Stimulated activated CD8-positive, alpha-beta memory T cell treated with anti-CD3 and anti-CD28 coated beads, Interleukin-15, amount 100 ng/mL, for 1 hour (primary cell): Measurements from ENCODE around the gene CBFA2T2.
"Not testable (repeated sequence)": the region's sequence is repeated elsewhere in the genome, so short reads cannot be mapped to it uniquely, and the experiment has no call there.

Source experiments
- DNase-seq: peaks from one replicate; pipeline ENCODE4 v3.0.0-alpha.2; 2020; ENCODE audit warnings: low read depth

Gene CBFA2T2

DNA sequence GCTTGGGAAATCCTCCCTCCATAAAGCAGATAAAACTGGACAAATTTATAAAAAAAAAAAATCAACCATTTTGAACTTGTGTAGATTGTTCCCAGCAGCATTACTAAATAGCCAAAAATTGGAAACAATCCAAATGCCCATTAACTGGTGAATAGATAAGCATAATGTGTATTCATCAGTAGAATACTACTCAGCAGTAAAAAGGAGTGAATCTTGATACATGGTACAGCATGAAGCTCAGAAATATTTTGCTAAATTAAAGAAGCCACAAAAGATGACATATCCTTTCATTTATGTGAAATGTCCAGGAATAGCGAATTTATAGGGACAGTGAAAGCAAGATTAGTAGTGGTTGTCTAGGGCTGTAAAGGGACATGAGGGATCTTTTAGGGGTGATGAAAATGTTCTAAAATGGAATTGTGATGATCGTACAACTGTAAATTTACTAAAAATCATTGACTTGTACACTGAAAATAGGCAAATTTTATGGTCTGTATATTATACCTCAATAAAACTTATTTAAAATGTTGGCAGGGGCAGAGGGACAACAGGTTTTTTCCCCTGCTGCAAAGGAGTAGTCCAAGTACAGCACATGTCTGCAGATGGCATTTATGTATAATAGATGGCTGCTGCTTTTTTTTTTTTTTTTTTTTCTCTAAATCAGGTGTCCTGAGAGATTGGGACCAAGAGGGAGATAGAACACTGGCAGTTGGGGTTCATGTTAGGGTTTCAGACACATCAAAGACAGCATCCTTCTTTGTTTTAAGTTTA lies 59.5 kb downstream of the CBFA2T2 start:
- no peak for DNase-seq

DNA sequence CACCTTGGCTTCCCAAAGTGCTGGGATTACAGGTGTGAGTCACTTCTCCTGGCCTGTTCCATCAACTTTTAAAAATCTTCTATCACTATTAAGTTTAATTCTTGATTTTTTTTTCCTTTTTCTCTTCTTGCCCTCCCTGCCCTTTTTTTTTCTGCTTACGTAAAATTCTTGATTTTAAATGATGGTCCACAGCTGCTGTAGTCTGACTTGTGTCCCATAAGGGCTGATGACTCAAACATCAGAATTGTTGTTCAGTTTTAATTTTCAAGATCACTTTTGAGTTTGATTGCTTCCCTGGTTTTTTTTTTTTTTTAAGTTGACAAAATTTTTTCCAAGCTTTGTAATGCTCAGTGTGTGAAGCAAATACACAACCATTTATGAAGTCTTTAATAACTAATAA lies 61.9 kb downstream of the CBFA2T2 start:
- no peak for DNase-seq

DNA sequence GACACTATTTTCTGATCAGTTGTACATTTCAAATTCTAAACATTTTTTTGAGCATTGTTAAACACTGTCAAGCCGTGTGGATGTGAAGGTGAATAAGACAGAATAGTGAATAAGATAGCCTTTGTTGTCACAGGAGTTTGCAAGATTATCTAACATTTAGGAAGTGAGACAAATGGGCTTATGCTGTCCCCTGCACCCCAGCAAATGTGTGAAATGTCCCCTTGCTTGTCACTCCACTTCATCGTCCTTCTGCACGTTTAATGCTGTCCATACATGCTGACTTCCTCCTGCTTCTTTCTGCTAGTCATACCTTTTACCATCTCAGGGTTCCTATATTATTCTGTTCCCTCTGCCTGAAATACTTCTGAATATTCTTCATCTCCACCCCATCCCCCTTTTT lies 62.6 kb downstream of the CBFA2T2 start:
- no peak for DNase-seq

DNA sequence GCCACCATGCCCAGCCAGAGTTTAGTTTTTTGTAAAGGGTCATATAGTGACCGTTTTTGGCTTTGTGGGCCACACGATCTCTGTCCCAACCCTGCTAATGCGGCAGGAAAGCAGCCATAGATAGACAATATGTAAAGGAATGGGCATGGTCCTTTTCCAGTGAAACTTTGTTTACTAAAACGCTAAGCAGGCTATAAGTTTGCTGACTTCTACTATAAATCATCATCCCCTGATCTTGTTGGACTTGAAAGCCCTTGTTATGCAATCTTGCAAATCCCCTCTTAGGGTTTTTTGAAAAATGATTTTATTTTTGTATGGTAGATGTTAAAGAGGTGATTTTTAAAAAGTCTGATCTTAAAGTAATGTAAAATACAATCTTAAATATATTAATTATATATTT lies 63.6 kb downstream of the CBFA2T2 start:
- no peak for DNase-seq

DNA sequence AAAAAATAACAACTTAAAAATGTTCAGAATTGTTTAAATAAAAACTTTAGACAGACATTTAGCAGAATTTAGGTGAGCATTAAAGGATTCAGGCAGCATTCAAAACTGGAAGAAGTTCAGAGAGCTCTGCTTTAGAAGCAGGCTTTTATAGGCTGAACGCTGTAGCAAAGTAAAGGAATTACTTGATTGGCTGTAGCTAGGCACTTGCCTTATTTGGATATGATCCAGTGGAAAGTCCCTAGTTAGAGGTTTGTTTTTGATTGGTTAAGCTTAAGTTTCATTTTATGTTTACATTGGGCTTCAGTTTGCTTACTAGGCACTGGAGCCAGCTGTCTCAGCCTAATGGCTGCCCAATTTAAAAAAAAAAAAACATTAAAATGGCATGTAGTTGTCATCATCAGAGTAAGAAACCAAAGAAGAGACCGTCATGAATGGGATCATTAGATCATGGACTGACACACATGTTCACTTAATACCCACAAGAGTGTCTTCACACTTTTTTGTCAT lies 65.1 kb downstream of the CBFA2T2 start:
- DNase-seq: no peak

DNA sequence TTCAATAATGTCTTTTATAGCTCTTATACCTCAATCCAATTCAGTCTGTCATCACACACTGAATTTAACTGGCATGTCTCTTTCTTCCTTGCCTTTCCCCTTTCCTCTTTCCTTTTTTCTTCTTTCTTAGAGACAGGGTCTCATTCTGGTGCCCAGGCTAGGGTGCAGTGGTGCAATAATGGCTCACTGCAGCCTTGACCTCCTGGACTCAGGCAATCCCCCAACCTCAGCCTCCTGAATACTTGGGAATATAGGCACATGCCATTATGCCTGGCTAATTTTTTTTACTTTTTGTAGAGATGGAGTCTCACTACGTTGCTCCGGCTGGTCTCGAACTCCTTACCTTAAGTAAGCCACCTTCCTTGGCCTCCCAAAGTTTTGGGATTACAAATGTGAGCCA lies 65.9 kb downstream of the CBFA2T2 start:
- no peak for DNase-seq

DNA sequence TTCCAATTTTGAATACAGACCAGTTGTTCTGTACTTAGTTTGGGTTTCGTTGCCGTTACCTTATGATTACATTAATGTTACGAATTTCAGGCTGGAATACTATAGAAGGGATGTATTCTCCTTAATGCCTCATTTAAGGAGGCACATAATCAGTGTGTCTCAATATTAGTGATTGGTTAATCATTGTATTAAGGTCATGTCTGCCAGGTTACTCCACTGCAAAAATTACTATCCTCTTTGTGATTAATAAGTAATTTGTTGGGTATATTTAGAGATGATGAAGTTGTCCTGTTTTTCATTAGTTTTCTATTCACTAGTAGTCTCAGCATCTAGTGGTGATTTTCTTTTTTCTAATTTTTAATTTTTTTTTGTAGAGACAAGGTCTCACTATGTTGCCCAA lies 66.3 kb downstream of the CBFA2T2 start:
- no peak for DNase-seq

DNA sequence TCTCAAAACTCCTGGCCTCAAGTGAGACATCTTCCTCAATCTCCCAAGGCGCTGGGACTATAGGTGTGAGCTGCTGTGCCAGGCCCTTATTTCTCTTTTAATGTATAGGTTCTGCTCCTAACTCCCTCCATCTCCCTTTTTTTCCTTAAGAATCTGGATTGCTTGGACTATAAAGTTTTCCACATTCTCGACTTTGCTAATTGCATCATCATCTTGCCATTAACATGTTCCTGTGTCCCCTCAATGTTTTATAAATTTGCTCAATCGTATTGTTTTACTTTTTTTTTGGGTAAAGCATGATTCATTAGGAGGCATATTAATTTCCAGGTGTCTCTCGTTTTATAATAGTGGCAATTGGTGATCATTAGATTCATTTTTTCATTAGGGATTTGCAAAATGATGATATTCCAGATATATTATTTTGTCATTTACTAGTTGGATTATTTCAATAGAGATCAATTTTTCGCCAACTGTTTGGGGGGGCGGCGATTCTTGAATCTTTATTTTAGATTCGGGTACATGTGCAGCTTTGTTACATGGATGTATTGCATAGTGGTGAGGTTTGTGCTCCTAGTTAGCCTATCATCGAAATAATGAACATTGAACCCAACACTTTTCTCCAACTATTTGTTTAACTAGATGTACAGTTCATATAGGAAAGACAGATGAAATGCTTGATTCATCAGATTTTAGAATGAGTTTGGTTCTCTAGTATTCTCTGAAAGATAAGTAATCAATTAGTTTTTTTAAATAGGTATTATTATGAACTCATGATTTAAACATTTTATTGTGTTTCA lies 68.7 kb downstream of the CBFA2T2 start:
- no peak for DNase-seq

DNA sequence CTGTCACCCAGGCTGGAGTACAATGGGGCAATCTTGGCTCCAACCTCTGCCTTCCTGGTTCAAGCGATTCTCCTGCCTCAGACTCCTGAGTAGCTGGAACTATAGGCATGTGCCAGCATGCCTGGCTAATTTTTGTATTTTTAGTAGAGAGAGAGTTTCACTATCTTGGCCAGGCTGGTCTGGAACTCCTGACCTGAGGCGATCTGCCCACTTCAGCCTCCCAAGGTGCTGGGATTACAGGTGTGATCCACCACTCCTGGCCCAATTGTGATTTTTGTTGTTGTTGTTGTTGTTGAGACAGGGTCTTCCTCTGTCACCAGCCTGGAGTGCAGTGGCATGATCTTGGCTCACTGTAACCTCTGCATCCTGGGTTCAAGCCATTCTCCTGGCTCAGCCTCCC lies 69.3 kb downstream of the CBFA2T2 start:
- DNase-seq: no peak

DNA sequence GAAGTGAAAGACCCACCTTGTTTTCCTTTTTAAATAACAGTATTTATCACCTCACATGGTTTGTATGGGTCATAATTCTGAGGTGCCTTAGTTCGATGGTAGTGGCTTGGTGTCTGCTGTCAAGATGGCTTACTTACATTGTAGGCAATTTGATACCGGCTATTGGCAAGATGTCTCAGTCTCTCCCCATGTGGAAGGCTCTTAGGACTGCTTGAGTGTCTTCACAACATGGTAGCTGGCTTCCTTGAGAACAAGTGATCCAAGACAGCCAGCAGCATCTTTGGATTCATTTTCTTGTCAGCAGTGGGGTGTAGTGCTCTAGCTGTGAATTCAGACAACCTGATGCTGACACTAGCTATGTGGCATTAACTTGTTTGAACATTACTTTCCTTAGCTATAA lies 70.1 kb downstream of the CBFA2T2 start:
- DNase-seq: no peak

DNA sequence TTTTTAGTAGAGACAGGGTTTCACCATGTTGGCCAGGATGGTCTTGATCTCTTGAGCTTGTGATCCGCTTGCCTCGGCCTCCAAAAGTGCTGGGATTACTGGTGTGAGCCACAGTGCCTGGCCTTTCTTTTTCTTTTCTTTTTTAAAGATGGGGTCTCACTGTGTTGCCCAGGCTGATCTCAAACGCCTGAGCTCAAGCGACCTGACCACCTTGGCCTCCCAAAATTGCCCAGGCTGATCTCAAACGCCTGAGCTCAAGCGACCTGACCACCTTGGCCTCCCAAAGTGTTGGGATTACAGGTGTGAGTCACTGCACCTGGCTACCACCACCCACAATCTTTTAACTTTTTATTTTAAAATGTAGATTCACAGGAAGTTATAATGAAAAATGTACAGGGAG lies 71.2 kb downstream of the CBFA2T2 start:
- not testable (repeated sequence) for DNase-seq

DNA sequence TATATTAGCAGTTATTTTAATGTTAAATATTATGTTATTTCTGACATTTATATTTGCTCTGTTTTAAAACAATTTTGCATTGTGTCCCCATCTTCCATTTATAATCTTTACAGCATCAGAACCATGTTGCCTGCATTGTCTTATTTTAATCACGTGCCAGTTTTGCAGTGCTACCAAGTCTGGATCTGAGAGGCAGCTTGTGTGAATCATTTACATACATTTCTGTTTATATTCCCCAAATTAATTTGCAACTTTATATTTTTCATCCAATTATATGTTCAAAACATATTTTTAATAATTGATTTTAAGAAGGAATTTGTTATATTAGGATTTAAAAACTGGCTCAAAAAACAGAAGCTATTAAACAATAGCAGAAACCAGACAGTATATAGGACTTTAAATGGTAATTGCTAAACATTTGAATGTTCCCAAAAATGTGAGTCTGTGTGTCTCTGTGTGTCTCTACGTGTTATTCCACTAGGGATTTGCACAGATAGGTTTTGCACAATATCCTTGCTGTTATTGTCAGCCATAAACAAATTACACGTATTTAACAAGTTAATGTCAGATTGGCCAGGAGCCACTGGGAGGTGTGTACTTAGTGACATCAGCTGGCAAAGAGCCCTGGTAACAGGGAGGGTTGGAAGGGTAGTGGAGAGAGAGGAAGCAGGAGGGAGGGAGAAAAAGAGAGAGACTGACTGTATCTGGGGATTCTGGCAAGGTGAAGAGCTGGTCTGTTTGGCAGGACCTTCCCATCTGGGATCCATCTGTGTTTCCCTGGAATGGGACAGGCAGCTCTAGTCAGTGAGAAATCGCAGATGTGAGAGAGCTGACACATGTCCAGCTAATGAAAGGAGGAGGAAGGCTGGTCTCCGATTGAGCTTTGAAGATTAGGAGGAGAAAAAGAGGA lies 72.1 kb downstream of the CBFA2T2 start:
- DNase-seq: no peak

DNA sequence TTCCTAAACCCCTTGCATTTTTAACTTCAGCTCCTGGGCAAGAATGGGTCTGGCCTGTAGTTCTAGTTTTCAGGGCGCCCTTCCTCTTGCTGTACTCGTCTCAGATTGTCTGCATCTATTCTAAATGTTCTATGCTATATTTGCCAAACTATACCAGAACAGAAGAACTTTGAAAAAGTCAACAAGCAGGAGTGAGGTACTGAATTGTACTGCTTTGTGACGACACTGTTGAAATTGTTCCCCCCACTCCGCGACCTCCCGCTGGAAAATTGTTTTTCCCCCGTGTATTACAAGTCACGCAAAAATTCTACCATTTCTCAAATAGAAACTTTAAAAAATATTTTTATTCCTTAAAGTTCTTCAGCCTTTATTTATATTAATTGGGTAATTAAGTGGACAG lies 73.9 kb downstream of the CBFA2T2 start:
- no peak for DNase-seq

DNA sequence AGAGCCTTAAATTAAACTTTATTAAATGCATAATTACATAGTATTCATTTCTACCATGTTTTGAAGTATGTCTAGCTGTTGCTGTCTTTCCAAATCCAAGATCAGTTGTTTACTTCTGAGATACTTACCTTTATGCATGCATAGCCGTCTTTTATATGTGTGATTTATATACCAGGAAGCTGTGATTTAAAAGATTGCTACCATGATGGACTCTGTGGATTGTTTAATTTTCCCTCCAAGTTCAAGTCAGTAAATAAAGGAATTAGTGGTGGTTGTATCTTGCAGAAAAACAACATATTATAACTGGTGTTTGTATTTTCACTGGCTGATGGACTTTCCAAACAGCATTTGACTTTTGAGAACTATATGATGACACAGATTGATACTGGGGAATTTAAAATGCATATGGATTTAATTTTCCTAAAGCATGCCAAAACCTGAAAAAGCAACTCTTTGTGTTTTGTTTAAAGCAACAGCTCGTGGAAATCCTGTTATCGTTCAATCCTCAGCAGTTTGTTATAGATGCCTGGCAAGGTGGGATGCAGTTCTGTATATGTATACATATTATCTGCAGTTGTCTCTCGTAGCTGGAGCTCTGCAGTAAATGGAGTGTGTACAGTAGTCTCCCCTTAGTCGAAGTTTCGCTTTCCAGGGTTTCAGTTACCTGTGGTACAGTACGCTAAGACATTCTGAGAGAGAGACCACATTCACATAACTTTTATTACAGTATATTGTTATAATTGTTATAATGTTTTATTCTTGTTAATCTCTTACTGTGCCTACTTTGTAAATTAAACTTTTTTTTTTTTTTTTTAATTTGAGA lies 77.1 kb downstream of the CBFA2T2 start:
- no peak for DNase-seq

DNA sequence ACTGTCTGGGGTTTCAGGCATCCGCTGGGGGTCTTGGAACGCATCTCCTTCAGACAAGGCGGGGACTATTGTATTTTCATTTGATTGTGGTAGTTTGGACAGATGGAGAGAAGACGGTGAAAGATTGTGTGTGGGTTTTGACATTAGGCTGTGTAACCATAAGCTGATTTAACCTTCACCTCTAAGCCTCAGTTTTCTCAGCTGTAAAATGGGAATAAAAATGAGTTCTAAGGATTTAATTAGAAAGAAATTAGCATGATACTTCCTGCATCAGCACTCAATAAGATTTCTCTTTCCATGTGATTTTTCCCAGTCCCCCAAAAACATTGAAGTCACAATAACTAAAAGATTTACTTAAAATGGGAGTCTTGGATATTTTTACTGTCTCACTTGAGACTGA lies 78.1 kb downstream of the CBFA2T2 start:
- DNase-seq: no peak

DNA sequence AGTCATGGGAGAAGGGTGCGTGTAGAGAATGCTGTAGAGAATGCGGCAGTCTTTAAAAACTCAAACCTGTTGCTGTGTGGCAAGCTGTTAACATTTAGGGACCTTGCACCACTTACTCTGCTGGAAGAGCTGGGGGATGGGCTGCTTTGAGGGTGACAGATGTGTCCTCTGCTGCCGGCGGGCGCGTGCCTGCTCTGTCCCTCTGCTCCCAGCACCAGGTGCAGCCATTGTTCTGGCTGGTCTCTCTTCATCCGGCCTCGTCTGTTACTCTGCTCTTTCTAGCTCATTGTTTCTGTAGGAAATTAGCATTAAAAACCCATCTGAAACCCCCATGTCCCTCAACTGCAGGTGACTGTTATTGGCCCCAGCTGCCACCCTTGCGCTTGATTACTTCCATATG lies 78.5 kb downstream of the CBFA2T2 start:
- no peak for DNase-seq

DNA sequence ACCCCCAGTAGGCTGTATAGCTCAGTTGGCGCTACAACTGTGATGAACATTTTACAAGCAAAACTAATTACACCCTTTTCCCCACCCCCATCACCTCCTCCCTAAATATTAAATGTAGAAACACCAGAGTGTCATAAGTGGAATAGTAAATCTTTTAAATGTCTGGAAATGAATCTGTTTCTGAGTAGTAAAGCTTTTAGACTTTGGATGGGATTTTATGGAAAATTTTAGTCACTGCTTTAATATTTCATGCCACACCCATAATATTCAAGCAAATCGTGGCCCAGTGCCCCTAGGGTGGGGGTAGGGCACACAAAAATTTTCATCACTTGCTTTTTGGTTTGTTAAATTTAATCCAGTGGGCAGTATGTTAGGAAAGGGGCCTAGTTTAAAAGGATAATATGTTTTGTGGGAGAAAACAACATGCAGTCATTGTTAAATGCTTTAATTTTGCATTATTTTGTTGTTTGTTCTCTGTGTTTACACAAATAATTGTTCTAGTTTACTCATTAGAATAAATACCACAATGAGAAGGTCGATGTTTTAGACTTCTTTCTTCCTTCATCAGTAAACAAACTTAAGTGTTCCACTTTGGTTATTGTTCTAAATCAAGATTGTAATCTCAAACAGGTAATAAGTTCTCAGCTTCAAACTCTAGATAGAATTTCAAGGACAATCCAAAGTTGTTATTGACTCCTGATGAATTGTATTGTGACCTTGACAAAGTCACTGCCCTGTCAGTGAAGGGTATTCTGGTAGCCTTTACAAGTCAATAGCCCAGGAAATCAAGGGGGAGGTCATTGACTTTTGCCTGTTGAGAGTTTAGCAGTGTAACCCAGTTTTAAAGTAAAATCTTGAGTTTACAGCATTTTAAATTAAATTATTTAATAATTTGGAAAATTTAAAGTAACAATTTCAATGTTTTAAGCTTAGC lies 79.2 kb downstream of the CBFA2T2 start:
- no peak for DNase-seq

DNA sequence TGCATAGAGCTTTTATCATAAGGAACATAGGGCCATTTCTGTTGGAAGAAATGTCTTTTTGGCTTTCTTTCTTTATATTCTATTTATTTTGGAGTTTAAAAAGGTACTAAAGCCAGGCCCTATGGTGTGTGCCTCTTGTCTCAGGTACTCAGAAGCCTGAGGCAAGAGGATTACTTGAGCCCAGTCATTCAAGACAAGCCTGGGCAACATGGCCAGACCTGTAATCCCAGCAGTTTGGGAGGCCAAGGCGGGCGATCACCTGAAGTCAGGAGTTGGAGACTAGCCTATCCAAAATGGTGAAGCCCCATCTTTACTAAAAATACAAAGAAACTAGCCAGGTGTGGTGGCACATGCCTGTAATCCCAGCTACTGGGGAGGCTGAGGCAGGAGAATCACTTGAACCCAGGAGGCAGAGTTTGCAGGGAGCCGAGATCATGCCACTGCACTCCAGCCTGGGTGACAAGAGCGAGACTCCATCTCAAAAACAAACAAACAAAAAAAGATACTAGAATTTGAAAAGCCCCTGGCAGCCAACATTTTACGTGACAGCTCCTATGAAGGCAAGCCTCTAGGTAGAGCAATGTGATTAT lies 80.0 kb downstream of the CBFA2T2 start:
- DNase-seq: no peak

DNA sequence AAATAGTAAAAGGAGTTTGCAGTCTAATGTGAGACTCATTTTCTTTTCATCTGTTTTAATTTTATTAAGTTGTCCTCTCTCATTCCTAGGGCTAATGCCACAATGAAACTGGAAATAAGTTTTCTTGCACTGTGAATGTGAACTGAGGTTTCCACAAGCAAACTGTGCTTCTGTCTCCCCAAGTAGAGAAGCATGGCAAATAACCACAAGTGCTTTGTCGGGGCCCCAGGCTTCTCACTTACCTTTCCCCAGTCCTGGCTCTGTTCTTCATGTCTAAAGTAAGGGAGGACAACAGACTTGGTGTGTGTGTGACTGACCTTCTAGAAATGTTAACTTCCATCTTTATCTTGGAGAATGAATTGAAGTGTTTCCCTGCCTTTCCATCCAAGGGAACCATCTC lies 80.8 kb downstream of the CBFA2T2 start:
- DNase-seq: no peak

DNA sequence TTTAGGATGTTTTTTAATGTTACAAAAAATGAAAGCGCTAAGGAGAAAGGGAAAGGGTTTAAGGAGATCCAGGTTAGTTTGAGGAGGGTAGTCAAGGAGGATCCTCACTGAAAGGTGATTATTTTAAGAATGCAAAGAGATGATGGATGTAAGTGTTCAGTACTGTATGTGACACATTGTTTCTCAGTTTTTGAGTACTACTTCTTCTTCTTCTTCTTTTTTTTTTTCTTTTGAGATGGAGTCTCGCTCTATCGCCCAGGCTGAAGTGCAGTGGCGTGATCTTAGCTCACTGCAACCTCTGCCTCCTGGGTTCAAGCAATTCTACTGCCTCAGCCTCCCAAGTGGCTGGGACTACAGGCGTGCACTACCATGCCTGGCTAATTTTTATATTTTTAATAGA lies 83.4 kb downstream of the CBFA2T2 start:
- not testable (repeated sequence) for DNase-seq
